Forelimb muscle (tissue), 1 donor: Measurements from ENCODE around the gene CRISP3. TPM values are rescaled to one million over a fixed set of nuclear protein-coding genes. Genes with fewer than 3 reads are reported as not detected.
"Not testable (repeated sequence)": the region's sequence is repeated elsewhere in the genome, so short reads cannot be mapped to it uniquely, and the experiment has no call there.

Source experiments
- DNase-seq: peaks from one replicate; pipeline ENCODE4 v3.0.0-alpha.2; 2013; ENCODE audit warnings: low read depth
- polyA plus RNA-seq: library from polyadenylated mRNA; unstranded; fragments of 120-200 nt; gene quantifications from one replicate; pipeline ENCODE4 v1.2.1, GENCODE V29; 2013; ENCODE audit not compliant: insufficient read length

Gene CRISP3
- polyA plus RNA-seq: 0.28 TPM

- DNase-seq: no peak
Observed at GRCh38 chr6:49744259-49744658, at the start of gene CRISP3. Gene CRISP3 (minus strand): TSS chr6:49744388. CDS start chr6:49744367, 21 bp downstream.

- no peak for DNase-seq
Observed at GRCh38 chr6:49790341-49790740, 46.2 kb upstream of the CRISP3 start.

DNA sequence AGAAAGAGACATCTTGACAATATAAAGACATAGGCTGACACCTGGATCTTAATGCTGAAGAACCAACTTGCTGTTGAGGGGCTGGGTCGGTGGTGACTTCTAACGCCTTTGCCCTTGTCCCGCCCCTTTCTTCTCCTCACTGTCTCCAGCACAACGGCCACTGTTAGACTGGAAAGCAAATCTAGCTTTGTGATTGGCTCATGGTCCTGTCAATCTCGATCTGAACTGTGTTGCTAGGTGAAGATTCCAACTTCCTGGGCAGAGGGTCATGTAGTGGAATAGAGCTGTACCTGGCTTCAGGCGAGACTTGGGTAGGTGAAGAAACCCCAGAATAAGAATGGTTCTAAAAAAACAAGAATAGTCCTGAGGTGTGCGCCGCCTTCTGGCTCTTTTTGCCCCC, 43.0 kb upstream of the CRISP3 start, which contains the start of gene PGK2:
Gene PGK2, minus strand, starts transcription at position 110 of the 400 bp plus-strand sequence. Its CDS starts 98 bp downstream, at position 12.
- no peak for DNase-seq

DNA sequence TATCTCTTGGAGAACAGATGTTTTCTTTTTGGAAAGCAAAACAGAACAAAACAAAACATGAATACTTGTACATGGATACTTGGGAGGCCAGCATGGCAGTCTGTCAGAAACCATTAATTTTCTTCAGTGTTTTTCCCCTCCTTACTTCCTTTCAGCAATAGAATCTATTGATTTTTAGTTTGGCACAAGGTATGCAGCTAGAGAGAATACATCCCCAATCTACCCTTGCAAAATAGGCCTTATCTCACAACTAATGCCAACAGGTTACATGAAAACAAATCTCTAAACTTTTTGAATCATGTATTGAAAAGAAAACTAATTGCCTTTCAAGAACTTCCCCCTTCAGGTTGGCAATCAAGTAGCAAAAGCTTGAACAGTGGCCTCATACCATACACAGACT, 40.1 kb upstream of the CRISP3 start:
- DNase-seq: no peak

DNA sequence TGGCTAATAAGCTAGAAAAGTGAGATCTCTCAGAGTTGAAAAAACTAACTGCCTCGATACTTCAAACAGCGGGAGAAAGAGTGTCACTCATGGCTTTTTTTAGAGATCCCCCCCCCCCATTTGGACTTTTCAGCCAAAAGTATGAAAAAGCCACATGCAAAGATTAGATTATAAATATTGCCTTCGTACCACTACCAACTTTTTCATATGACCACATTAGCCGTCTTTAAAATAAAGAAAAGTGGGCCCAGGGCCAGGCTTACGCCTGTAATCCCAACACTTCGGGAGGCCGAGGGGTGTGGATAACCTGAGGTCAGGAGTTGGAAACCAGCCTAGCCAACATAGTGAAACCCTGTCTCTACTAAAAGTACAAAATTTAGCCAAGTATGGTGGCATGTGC, 38.5 kb upstream of the CRISP3 start:
- DNase-seq: no peak

DNA sequence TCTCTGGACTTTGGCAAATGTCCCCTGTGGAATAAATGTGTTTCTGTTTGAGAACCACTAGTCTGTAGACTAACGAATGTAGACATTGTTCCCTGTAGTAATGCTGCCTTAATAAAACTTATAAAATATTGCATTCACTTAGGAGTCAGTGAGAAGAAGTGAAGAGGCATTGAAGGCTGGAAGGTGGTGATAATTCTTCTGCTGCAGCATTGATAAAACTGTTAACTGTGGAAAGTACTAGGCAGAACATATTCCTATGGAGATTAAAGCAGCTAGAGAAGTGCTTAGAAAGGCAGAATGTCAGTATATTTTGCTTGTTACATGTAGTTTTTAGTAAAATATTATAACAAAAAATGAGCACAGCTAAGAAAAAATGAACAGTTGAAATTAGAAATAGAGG, 38.1 kb upstream of the CRISP3 start:
- no peak for DNase-seq

- no peak for DNase-seq
Observed at GRCh38 chr6:49776444-49776843, 32.3 kb upstream of the CRISP3 start.

DNA sequence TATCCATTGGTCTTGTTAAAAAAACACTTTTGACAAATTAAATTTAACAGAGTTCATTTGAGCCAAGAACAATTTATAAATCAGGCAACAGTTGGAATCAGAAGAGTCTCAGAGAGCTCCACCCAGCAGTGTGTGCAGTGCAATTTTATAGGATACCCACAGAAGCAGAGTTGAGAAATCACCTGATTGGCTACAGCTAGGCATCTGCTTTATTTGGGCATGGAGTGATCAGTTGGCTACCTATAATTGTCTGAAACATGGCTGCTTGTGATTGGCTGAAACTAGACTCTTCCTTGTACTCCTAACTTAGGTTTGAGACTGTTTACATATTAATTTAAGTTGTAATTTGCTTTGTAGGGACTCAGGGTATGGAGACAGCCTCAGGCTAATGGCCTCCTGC, 30.9 kb upstream of the CRISP3 start:
- DNase-seq: no peak

- no peak for DNase-seq
Observed at GRCh38 chr6:49772285-49772684, 28.1 kb upstream of the CRISP3 start.

GRCh38 chr6:49766762-49767161, 22.6 kb upstream of the CRISP3 start:
- no peak for DNase-seq

- no peak for DNase-seq
Observed at GRCh38 chr6:49764571-49765236, 20.5 kb upstream of the CRISP3 start.

- no peak for DNase-seq
Observed at GRCh38 chr6:49743429-49743828, 759 bp downstream of the CRISP3 start.

DNA sequence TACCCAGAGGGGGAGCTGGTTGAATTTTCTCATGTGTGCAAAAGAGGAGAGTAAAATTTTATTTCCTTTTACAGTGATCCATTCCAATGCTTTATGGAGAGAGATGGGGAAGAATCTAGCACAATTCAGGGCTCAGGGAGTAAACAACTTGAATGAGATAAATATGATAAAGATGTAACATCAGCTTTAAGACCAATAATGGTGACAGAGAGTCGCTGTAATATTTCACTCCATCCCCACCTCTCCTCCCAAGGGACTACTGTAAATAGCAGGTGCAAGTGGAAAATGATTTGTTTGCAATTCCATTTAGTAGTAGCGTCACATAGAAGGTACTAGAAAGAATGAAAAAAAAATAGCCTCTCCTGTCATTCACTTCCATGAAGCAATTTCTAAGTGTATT, 4.8 kb downstream of the CRISP3 start:
- DNase-seq: no peak

GRCh38 chr6:49736017-49736508, 8.1 kb downstream of the CRISP3 start:
- no peak for DNase-seq

- no peak for DNase-seq
Observed at GRCh38 chr6:49733680-49734079, 10.5 kb downstream of the CRISP3 start.

- DNase-seq: no peak
Observed at GRCh38 chr6:49732781-49733180, 11.4 kb downstream of the CRISP3 start.

DNA sequence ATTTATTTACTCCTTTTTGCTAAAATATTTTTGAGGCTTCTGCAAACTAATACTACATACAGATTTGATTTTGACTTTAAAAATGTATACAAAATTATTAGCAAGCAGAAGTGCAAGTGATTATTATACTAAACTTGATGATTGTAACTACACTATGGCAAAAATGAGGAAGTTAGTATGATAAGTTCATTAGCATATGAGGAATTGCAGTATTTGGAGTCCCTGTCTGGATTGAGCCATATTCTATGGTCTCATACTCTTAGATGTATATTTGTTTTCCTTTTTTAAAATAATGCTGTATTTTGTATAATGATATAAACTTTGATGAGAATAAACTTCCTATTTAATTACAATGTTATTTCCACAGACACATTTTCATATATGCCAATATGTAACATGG, 13.9 kb downstream of the CRISP3 start:
- DNase-seq: no peak

DNA sequence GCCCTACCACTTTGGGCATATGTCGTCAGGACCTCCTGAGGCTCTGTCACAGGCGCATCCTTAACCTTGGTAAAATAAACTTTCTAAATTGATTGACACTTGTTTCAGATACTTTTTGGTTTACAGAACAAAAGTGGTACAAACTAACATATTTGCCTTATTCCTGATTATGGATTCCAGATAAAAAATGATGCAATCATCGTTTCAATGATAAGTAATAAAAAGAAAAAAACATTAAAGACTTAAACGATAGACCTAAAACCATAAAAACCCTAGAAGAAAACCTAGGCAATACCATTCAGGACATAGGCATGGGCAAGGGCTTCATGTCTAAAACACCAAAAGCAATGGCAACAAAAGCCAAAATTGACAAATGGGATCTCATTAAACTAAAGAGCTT, 20.3 kb downstream of the CRISP3 start:
- not testable (repeated sequence) for DNase-seq

DNA sequence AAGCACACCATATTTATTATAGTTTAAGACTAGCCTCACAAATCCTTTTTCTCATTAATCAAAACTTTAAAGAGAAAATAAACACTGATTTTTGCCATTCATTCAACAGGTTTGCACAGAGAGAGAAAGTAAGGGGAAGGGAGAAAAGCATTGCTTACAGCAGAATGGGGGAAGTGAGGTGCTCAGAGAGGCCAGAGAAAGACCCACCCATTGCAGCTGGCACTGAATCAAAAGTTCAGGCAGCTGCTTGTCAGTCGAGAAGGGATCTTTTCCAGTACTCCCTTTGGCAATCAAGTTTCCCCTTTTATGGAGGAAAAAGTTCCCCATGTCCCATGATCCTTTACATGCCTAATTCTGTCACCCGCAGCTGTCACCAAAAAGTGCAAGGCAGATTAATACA, 22.9 kb downstream of the CRISP3 start:
- no peak for DNase-seq

GRCh38 chr6:49720372-49720771, 23.8 kb downstream of the CRISP3 start:
- no peak for DNase-seq

DNA sequence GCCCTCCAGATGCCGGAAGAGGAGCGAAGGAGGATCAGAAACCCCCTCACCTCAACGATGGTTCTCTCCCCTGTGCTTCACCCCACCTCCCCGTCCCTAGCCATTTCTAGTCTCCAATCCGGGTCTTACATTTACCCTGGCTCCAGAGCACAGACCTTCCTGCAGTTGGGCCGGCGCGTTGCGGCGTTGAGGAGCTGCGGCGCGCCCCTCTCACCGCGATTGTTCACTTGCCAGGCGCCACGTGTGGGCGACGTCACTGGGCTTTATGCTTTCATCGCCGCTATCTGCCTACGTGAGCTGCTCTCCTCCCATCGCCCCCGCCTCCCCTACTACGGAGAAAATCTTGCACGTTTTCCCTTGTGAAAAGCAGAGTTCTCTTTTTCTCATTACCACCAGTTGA, 30.8 kb downstream of the CRISP3 start, which contains the start of gene CRISP2:
Gene CRISP2, minus strand, starts transcription at position 198 of the 400 bp plus-strand sequence. CDS start 4,347 bp downstream, outside the sequence.
- DNase-seq: no peak

DNA sequence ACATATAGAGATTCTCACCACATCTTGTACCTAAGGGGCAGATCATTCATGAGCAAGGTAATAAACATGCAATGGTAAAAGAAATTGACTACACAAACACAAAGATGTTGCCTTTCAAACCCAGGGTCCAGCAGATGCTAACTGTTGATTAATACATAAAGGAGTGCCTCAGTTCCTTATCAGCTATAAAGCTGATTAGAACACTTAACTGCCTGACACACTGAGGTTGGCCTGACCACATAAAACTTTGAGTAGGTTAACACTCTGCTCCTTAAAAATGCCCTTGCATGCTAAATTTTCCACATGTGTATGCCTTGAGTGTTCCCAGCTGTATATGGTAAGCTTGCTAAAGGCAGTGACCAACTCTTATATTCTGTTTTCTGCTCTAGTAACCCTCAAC, 45.7 kb downstream of the CRISP3 start:
- DNase-seq: no peak

DNA sequence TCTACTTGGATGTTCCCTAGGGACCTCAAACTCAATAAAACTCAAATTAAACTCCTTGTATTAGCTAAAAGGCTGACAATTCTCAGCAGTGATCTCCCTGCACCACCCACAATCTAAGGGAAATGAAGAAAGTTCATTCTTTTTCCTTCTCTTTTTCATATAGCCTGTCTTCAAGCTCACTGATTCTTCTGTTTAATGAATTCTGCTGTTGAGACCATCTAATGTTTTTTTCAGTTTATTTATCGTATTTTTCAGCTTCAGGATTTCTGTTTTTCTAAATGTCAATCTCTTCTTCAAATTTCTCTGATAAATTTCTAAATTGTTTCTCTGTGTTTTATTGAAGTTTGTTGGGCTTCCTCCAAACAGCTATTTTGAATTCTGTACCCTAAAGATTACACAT, 50.7 kb downstream of the CRISP3 start:
- DNase-seq: no peak

DNA sequence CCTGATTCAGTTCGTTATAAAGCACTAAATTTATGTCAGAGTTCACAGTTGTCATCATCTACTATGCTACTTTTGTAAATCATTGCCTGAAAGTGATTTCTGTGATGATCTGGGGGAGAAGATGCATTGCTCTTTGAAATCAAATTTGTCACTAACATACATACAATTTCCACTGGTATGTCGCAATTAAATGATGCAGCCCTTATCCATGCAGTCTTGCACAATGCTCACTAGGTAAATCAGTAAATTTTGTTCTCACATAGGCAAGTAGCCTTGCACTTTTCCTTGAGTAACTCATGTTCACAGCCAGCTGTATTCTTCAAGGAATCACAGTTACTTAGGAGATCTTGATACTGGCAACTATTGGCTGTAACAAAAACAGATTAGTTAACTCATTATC, 51.7 kb downstream of the CRISP3 start:
- DNase-seq: no peak
